Fibroblast of gingiva (primary cell): ENCODE results near the gene FGF11.
A peak's percentile ranks its signal among the peaks of the same experiment; 100 is the strongest.

Experiments used
- DNase-seq: peaks from one replicate; pipeline ENCODE4 v3.0.0-alpha.2; 2011; ENCODE audit warnings: low read depth

Gene FGF11

GRCh38 chr17:7431231-7431630 lies 8.1 kb upstream of the FGF11 start:
- DNase-seq = no peak

- DNase-seq = no peak
These were observed 7.0 kb upstream of the FGF11 start for GRCh38 chr17:7432296-7432695.

- DNase-seq = no peak
These were observed 3.4 kb upstream of the FGF11 start for GRCh38 chr17:7435676-7436555.

- peak; percentile 72 for DNase-seq
These were observed 2.5 kb upstream of the FGF11 start for GRCh38 chr17:7436556-7437368.

- no peak for DNase-seq
These were observed 1.9 kb upstream of the FGF11 start for GRCh38 chr17:7437369-7437863.

GRCh38 chr17:7437950-7438614 lies 1.2 kb upstream of the FGF11 start:
- no peak for DNase-seq

- no peak for DNase-seq
These were observed 454 bp upstream of the FGF11 start for GRCh38 chr17:7438656-7439460.

- no peak for DNase-seq
These were observed 961 bp downstream of the FGF11 start for GRCh38 chr17:7440113-7440833.

GRCh38 chr17:7440834-7441195 lies 1.5 kb downstream of the FGF11 start:
- DNase-seq = no peak

GRCh38 chr17:7441266-7441665 lies 2.0 kb downstream of the FGF11 start:
- DNase-seq = no peak

- no peak for DNase-seq
These were observed 2.8 kb downstream of the FGF11 start for GRCh38 chr17:7442142-7442541.

GRCh38 chr17:7443499-7444485 lies 4.5 kb downstream of the FGF11 start:
- DNase-seq = no peak

- DNase-seq = peak; percentile 31
These were observed 5.6 kb downstream of the FGF11 start, which contains the start of gene CHRNB1 for GRCh38 chr17:7444682-7445618. CHRNB1 (plus strand) TSS chr17:7445061; CDS start chr17:7445128, 67 bp downstream.

- DNase-seq = no peak
These were observed 6.3 kb downstream of the FGF11 start for GRCh38 chr17:7445619-7445968.

GRCh38 chr17:7448461-7448860 lies 9.1 kb downstream of the FGF11 start:
- no peak for DNase-seq

- no peak for DNase-seq
These were observed 20.7 kb downstream of the FGF11 start for GRCh38 chr17:7459961-7460545.

GRCh38 chr17:7460850-7461660 lies 21.7 kb downstream of the FGF11 start:
- no peak for DNase-seq
